Measurements from ENCODE around the gene CCDC51.
"Not testable (repeated sequence)": the region's sequence is repeated elsewhere in the genome, so short reads cannot be mapped to it uniquely, and the experiment has no call there.

CCDC51 gene

DNA sequence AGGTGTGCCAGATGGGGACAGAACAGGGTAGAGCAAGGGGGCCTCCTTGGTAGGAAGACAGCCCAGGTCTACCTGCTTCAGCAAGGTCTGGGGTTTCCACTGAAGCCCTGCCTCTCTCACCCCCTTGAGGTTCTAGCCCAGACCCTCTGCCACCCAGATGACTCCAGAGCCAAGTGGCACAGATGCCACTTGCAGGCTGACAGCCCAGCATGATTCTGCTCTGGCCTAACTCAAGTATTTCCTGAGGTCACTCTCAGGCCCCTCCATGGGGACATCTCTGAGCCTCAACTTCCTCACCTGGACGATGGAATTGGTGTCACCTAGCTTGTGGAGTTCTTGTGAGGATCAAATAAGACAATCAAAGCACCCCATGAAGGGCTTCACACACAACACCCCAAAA is 33.9 kb downstream of the CCDC51 start:
- DNase-seq (ENCODE audit: low read depth) = no peak

DNA sequence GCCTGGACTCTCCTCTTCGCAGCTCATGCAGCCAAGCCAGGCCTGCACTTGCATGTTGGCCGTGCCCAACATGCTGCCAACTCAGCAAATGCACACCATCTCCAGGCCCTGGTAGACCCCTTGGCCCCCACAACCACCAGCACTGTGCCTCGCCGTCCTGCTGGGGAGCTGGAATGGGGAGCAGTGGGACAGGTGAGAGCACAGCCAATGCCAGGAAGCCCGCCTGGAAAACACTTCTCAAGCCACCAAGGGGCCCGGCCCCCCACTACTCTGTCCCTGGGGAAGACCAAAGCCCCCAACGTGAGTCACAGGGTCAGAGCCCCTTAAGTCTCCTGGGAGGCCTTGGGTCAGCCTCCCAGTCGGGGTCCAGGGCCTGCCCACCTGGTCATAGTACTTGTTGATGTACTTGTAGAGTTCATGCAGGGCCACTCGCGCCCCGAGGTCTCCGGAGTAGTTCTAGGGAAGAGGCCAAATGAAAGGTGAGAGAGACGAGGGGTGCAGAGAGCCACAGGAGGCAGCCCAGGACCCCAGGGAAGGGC is 34.5 kb downstream of the CCDC51 start:
- DNase-seq (ENCODE audit: low read depth) = no peak

DNA sequence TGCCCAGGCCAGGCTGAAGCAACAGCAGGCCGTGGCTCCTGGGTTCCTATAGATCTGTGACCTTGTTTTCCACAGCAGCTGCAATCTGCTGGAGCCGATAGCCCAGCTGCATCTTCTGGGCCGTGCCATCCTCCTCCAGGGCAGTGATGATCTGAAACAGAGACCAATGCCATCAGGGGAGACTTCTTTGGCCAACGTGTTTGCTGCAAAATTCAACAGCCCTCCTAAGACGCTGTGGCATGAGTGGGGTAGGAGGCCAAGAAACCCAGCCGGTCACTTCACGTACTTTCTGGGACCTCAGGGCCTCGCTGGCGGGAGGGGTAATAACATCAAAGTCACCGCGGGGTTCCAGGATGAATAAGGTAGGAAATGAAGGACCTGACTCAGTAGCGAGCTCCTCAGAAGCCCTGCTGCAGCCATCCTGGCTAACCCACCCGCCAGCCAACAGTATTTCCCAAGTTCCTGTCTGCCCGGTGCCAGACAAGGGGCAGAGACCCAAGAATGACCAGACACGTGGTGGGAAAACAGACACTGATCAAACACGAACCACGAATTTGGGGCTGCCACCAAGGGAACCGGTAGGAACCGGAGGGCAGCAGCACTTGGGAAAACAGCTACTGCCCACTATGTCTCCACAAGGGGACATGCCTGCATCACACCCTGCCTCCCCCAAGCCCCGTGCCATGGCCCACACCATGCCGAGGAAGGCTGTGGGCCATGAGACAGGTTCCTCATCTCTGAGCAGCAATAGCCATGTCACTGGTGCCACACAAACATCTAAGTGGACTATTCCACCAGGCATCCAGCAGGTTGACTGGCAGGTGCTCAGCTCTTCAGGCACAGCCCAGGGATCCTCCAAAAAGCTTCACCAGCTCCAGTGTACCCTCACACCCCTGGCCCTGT is 35.2 kb downstream of the CCDC51 start:
- DNase-seq (ENCODE audit: low read depth) = no peak

DNA sequence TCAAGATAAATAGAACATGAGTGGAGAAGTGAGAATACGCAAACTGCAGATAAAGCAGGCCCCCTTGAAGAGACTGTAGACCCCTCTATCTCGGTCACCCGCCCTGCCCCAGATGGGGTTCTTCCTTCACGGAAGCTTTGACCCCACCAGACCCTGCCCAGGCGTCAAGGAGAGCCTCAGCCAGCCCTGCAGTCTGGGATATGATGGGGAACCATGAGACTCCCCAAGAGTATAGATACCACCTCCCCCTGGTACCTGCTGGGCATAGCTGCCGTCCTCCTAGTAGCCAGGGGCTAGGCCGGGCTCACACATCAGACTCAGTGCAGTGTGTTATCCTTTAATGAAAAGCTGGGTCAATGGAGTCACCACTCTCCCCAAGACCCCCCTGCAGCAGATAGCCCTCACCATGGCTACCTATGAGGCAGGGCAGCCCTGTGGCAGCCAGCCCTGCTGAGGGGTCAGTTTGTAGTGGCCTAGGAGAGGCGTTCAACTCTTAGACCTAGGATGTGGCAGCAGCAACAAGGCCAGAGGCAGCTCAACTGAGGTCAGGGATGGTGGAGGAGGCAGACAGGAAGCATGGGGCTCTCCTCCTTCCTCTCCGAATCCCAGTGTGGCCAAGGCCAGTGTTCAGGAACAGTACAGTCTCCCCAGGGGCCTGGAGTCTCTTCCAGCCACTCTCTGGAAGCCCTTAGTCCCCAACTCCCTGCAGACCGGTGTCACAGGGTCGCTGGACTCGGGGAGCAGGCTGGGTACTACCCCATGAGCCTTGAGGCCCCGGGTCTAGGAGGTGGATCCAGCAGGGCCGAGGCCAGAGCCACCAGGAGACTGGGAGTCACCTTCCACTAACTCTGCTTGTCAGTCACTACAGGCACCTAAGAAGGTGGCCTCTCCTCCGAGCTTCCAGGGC is 36.1 kb downstream of the CCDC51 start:
- DNase-seq (ENCODE audit: low read depth) = no peak

DNA sequence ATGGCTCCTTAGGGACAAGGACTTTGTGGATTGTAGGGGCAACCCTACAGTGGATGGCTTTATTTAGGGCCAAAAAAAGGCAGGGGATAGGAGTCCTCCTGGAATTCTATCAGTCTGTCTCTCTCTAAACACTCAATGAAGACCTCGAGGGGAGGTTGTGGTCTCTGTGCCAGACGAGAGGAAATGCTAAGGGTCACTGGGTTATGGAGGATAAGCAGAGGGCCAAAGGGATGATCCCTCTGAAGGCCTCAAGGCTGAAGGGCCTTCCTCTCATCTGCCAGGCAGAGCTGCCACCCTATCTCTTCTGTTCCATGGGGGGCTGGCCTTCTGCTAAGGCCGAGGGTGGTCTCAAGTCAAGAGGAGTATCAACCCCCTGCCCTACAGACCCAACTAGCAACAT is 37.0 kb downstream of the CCDC51 start:
- no peak for DNase-seq (ENCODE audit: low read depth)

DNA sequence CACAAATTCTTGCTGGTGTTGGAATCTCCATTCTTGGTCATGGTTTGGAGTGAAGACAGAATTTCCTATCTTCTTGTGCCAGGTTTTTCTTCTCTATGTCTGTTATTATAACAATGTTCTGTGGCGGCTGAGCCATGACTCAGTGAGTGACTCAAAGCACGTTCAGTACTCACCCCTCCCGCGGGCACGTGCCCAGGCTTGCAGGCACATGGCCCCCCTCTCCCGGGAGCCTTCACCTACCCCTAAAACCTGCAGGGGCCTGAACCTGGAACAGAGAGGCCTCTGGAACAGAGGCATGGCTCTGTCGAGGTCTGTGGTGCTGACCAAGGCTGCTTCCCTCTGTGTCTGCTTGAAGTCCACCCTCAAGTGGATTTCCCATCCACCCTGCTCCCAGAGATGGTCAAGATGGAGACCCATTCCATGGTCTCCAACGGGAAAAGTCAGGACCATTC is 37.6 kb downstream of the CCDC51 start:
- DNase-seq (ENCODE audit: low read depth) = no peak

DNA sequence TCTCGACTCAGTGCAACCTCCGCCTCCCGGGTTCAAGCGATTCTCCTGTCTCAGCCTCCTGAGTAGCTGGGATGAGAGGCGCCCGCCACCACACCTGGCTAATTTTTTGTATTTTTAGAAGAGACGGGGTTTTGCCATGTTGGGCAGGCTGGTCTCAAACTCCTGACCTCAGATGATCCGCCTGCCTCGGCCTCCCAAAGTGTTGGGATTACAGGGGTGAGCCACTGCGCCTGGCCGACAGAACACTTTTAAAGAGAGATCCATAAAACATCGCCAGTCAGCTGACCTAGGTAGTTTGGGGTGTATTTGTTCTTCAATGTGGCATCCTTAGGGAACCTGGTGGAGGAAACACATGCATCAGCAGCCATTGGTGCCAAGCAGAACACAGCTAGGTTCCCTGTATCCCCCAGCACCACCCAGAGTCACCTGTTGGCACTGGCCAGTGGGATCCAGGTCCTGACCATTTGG is 38.5 kb downstream of the CCDC51 start:
- not testable (repeated sequence) for DNase-seq (ENCODE audit: low read depth)

DNA sequence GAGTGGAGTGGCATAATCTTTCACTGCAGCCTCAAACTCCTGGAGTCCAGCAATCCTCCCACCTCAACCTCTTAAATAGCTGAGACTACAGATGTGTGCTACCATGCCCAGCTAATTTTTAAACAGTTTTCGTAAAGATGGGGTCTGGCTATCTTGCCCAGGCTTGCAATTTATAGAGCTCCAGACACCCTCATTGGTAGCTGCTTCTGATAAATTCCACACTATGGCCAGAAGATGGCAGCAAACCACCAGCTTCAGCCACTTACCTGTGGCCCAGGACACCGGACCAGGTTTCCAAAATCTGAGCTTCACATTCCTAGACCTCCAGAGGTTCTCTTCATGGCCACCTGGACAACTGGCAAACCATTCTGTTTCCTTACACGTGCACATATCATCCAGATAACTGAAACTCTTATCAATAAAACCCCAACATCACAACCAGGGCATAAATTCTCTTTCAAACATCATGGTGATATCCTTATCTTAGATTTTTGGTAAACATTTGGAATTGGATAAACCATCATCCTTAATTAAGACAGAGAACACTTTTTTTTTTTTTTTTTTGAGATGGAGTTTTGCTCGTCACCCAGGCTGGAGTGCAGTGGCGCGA is 39.0 kb downstream of the CCDC51 start:
- DNase-seq (ENCODE audit: low read depth) = peak; percentile 40

DNA sequence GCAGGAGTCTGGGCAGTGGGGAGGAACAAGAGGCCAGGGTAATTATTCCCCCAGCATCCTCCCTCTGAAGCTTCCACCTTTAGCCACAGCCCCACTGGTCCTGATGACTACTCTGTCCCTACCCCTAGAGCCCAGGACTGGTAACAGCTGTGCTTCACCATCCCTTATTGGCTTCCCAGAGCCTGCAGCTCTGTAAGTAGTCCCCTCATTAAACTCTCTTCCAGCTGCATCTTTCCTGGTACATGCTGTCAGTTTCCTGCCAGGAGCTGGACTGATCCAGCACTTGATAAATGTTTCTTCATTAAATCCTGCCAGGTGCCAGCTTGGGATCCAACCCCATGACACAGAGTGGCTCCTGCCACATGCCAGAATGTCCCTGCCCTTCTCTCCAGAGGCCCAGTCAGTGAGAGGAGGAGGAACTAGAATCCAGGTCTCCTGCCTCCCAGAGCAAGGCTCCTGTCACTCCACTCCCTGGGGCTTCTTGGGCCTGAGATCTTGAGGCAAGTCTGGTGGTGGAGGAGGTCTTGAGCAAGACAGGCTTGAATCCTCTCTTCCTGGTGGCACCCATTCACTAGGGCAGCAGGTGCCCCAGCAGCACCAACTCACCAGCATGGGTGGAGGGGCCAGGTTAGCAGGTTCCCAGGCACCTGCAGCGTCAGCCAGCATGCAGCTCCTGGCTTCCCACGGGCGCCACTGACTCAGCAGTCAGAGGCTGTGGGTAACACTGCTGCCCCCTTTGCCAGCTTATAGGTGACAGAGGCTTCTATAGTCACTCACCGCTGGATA is 40.3 kb downstream of the CCDC51 start:
- DNase-seq (ENCODE audit: low read depth) = no peak

DNA sequence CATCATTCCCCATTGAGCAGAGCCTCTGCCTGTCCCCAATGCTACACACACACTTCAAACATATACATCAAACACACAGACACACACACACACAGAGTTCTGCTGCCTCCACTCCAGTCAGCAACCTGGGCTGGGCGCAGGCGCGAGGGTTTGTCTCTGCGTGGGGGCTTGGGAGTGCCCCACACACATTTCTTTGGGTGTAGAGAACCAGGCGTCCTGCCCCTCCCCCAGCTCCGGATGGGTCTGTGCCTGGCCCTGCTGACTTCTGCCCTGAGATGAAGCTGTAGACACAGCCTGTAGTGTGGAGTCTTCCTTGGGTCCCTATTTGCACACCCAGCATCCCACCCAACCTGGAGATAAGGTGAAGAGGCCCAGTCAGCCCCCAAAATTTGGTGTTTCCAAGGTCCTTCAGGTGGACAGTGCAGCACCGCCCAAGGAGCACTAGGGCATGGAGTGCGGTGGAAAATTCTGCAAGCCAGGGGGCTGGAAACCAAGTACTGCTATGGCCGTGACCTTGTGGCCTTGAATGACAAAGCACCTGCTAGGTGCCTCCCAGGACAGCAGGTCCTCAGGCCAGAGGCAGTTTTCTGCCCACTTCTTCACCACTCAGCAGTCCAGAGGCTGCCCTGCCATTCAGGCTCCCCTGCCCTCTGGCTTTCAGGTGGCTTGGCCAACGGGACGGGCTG is 41.1 kb downstream of the CCDC51 start:
- DNase-seq (ENCODE audit: low read depth) = no peak

DNA sequence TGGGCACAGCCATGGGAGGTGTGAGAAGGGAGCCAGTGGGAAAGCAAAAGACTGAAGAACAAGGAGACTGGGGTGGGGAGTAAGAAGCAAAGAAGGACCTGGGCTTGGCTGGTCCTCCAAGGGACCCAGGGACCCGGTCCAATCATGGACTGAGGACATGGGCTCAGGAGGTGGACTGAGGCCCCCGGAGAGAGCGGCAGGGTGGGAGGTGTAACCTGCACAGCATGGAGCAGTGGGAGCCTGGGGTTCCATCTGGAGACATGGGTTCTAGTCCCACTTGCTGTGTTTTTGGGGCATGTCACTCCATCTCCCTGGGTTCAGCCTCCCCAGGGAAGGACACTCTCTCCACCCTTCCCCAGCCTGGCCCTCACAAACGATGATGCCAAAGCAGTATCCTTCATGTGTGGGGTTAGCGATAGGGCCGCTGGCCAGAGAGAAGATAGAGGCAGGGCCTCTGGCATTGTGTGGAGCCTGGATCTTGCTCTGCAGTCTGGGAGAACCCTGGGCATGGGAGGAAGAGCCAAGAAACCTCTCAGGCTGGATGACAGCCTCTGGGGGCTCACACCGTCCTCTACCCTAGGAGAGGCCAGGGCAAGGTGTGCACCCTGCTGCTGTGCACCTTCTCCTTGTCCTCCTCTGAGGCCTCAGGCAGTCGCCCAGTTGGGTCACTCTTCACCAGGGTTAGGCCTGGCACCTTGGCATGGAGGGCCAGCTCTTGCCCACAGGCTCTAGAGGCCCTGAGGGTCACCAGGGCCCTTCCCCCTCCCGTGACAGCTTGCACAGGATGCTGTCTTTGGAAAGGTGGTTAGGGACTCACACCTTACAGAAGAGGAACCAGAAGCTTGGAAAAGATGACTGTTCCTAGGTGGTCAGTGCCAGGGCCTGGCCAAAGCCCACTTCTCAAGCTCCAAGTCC is 41.9 kb downstream of the CCDC51 start:
- no peak for DNase-seq (ENCODE audit: low read depth)

DNA sequence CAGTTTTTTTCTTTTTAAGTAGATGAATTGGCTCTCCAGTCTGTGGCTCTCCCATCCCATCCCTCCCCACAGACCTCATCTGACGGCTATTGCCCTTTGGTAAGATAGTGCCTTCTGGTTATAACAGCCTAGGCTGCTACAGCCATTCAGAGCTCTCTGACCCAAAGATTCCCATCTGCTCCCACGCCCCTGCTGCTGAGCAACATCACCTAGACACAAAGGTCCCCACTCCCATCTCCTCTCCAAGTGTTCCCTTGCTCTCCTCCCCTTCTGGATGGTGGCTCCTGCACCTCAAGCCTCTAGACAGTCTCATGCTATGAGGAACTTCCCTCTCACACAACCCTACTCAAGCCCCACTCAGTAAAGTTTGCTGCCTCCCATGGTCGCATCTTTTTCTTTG is 44.2 kb downstream of the CCDC51 start:
- DNase-seq (ENCODE audit: low read depth) = no peak

DNA sequence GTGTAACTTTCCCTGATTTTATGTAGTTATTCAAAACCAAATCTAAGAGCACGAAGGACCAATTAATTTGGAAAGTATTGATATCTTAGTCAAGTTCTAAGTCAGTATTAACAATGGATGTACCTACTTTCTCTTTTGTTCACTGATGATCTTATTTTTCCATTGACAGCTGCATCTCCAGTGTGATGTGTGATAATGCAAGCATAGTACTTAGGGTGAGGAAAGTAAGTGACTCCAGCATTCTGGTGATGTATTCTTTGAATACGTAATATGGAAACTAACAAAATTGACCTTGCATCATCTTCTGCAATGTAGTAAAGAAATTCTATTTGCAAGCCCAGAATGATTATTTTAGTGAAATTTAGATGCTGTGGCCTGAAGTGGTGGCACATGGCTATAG is 45.5 kb downstream of the CCDC51 start:
- no peak for DNase-seq (ENCODE audit: low read depth)

DNA sequence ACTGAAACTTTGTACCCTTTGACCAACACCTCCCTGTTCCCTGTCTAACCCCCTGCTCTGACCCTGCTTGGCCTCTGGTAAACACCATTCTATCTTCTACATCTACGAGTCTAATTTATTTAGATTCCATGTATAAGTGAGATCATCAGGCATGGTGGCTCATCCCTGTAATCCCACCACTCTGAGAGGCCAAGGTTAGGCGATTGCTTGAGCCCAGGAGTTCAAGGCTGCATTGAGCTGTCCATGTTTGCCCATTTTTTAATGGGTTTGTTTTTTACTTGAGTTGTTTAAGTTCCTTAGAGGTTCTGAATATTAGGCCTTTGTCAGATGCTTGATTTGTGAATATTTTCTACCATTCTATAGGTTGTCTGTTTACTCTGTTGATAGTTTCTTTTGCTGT is 51.0 kb downstream of the CCDC51 start:
- no peak for DNase-seq (ENCODE audit: low read depth)

DNA sequence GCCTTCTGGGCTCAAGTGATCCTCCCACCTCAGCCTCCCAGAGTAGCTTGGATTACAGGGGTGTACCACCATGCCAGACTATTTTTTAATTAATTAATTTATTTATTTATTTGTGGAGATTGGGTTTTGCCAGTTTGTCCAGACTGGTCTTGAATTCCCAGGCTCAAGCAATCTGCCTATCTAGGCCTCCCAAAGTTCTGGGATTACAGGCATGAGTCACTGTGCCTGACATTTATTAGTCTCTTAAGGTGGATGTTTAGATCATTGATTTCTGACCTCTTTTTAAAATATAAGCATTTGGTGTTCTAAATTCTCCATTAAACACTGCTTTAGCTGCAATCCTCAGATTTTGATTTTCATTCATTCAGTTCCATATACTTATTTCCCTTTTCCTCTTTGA is 52.3 kb downstream of the CCDC51 start:
- no peak for DNase-seq (ENCODE audit: low read depth)

Measured in T-helper 22 cell (primary cell).